Endometrial microvascular endothelial cells (primary cell): ENCODE measurements around the gene PIP4K2B. TPM values are rescaled to one million over a fixed set of nuclear protein-coding genes. Genes with fewer than 3 reads are reported as not detected.
"Not testable (repeated sequence)": the region's sequence is repeated elsewhere in the genome, so short reads cannot be mapped to it uniquely, and the experiment has no call there.

Experiments
- in situ Hi-C: cut with HindIII; loops from 2 replicates; pipeline ENCODE4 v1.10.0; 2017; ENCODE audit warnings: low sequenced_read_pairs, low pct_unique_long_range_greater_than_20kb; ENCODE audit errors: inconsistent ontology term
- total RNA-seq: library from RNA; depleted of rRNA; stranded (reverse); fragments of >200 nt; gene quantifications from one replicate; pipeline ENCODE4 v1.2.3, GENCODE V29; 2015; ENCODE audit errors: inconsistent ontology term

PIP4K2B gene
- total RNA-seq, 1 donor from 2014 or later: 58.7 TPM

DNA sequence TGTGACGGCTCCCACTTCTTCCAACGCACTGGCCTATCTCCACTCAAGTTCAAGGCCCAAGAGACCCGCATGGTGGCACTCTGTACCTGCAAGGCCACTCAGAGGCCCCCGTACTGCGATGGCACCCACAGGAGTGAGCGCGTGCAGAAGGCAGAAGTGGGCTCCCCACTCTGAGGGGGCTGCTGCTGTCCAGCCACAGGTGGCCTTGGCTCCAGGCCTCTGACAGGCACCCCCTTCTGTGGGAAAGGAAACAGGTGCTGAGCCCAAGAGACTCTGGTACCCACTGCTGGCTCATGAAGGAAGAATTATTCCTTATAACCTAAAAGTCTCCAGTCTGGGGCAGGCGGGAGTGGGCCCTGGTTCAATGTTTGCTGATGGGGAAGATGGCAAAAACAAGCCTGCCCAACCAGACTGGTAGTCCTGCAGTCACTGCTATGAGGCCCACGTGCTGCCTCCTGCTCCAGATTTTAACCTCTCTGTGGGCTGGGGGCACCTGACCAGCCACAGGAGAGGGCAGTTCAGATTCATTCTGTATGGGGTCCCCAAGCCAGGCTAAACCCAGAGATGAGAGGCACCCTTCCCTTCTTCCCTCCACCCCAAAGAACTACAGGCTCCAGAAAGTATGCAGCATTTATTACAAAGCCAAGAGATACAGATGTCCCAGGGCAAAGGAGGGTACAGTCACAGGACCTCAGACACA lies 65.9 kb downstream of the PIP4K2B start:
- in situ Hi-C loops: no loop called here

- in situ Hi-C loops: no loop called here
Measured at GRCh38 chr17:38732376-38733281, 66.7 kb downstream of the PIP4K2B start.

DNA sequence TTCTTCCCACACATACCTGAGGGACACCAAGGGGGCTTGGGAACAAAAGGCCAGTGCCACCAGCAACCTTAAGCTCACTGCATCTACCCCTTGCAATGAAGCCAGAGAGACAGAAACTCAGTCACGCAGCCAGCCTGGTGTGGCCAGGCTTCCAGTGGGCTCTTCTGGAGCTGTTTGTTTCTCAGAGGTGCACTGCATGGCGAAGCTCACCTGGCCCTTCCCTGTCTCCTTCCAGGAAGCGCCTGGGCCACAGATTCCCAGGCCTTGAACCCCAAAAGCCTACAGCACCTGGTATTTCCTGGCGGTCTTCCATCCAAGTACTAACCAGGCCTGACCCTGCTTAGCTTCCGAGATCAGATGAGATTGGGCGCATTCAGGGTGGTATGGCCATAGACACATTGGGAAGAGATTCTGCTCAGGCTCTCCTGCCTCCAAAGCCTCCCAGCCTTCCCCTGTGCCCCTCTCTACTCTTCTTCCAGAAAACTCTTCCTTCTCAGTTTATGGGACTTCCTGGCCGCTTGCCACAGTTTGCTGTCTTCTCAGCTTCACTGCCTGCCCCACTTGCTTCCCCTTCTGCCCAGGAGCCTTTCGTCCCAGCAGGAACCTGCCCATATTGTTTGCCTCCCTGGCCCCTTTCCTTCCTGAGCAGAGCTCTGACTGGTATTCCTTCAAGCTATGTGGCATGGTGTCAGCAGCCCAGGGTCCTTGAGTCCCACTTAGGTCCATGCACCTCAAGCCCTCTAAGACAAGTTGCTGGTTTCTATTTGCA lies 67.6 kb downstream of the PIP4K2B start:
- in situ Hi-C loops: no loop called here

DNA sequence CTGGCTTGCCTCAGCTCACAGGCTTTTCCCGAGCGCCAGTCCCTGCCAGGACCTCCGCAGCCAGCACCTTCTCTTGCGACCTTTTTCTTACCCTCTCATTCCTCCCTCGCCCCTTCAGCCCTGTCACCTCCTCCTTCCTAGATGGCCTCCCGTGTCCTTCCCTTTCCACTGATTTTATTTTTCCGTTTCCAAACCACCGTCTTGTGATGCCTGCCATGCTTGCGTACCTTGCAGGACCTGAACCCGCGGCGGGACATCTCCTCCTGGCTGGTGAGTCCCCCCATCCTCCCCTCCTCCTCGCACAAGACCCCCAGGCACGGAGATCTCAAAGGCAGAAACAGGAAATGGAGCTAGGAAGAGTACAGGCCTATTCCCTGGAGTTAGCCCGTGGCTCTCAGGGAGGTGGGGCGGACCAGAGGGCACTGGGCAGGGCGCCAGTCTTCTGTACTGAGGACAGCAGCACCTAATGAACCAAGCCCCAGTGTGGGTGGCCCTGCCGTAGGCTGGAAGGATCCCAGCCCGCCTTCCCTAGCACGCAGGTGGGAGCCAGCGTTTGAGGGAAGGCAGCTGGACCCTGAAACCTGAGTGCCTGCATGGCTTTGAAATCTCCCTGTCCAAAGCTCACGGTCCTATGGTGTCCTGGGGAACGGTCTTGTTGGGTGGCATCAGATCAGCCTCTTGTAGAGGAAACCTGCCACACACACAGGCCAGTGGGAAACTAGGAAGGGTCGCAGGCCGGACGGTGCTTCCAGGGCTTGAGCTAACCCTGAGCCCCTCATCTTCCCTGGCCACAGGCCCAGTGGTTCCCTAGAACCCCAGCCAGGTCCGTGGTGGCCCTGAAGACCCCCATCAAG lies 68.6 kb downstream of the PIP4K2B start:
- in situ Hi-C loops: no loop called here

DNA sequence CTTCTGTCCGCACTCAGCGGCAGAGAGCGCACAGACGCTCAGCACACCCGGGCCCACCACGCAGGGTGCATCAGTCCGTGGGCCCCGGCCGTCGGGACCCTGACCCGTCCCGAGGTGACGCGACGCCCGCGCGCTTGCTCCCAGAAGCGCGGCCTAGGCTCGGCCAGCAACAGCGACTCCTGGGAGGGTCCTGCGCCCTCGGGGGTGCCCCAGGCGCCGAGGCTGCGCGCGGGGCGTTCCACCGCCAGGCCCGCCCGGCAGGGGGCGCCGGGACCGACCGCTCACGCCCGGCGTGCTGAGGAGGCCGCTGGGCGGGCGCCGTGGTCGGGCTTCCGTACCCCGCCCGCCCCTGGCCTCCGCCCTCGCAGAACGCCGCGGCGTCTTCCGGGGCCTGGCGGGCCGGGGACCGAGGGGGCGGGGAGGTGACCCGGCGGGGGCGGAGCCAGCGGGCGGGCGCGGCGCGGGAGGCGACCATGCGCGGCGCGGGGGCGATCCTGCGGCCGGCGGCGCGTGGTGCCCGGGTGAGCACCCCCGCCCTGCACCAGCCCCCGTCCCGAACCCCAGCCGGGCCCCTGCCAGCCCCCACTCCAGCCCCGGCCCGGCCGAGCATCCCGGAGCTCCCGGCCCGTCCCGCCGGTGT lies 69.3 kb downstream of the PIP4K2B start, which contains the start of gene CISD3:
Gene CISD3 (plus strand): TSS at position 456 of the 640 bp plus-strand sequence. CDS start 18 bp downstream, at position 474.
- in situ Hi-C loops: no loop called here

DNA sequence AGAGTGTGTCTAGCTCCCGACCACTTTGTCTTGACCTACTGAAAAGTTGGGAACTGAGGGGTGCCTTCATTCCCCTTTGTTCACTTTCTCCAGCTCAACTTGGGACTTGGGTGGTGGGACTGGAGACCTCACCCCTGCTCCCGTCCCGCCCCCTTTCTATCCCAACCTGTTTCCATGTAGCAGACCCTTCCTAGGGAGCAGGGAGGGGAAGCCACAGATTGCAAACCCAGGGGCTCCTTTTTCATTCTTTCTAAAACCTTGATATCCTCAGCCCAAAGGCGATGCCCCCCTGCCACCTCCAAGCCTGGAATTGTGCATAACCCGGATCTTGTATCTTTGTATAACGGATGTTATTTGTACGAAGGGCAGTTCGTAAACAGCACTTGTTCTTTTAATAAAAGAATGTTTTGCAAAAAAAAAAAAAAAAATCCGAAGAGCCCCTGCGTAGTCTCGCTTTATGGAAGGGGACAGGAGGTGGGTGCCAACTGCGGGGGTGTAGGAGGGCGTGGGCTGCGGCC lies 69.9 kb downstream of the PIP4K2B start:
- in situ Hi-C loops: no loop called here

- in situ Hi-C loops: no loop called here
Measured at GRCh38 chr17:38728290-38728831, 71.0 kb downstream of the PIP4K2B start.

- in situ Hi-C loops: no loop called here
Measured at GRCh38 chr17:38727736-38728135, 71.6 kb downstream of the PIP4K2B start.

GRCh38 chr17:38726145-38726544 lies 73.2 kb downstream of the PIP4K2B start:
- in situ Hi-C loops: not testable (repeated sequence)

- in situ Hi-C loops: no loop called here
Measured at GRCh38 chr17:38725066-38725465, 74.3 kb downstream of the PIP4K2B start.

- in situ Hi-C loops: no loop called here
Measured at GRCh38 chr17:38724337-38724988, 74.9 kb downstream of the PIP4K2B start.

DNA sequence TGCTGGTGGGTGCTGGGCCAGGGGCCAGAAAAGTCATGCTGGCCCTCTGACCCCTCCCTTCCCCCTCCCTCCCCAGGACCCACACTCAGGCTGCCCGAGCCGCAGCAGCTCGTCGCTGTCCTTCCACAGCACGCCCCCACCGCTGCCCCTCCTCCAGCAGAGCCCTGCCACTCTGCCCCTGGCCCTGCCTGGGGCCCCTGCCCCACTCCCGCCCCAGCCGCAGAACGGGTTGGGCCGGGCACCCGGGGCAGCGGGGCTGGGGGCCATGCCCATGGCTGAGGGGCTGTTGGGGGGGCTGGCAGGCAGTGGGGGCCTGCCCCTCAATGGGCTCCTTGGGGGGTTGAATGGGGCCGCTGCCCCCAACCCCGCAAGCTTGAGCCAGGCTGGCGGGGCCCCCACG lies 77.6 kb downstream of the PIP4K2B start:
- in situ Hi-C loops: no loop called here

GRCh38 chr17:38720941-38721340 lies 78.4 kb downstream of the PIP4K2B start:
- in situ Hi-C loops: no loop called here

- in situ Hi-C loops: no loop called here
Measured at GRCh38 chr17:38719943-38720641, 79.3 kb downstream of the PIP4K2B start.

DNA sequence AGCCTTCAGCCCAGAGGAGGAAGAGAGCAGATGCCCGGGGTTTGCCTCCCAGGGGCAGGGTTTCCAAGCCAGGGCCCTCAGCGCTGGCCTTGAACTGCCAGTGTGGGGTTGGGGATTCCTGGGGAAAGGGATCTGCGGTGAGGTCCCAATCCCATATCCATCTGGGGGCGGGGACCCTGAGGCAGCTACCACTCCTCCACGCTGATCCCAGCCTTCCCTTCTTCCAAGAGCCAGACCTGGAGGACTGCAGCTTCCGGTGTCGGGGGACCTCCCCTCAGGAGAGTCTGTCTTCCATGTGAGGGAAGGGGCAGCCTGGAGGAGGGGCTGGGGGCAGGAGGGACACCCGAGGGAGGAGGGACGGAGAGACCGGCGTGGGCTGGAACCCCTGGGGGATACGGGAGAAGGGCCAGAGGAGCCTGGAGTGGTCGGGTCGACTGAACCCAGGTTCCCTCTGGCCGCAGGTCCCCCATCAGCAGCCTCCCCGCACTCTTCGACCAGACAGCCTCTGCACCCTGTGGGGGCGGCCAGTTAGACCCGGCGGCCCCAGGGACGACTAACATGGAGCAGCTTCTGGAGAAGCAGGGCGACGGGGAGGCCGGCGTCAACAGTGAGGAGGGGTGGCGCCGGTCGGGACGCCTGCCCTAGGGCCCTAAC lies 79.9 kb downstream of the PIP4K2B start:
- in situ Hi-C loops: no loop called here

GRCh38 chr17:38717139-38717745 lies 82.1 kb downstream of the PIP4K2B start:
- in situ Hi-C loops: no loop called here
